ENCODE data around the gene DCST1.

- no peak for TF ChIP-seq CTCF (conservative IDR thresholded peaks at IDR 0.05; ENCODE audit: low read length)
- TF ChIP-seq EZH2phosphoT487 (IDR thresholded peaks at IDR 0.05; ENCODE audit: borderline replicate concordance, low read depth, low read length): no peak
These were observed 42.7 kb downstream of the DCST1 start for GRCh38 chr1:155076371-155076770.
